HepG2 (cell line): ENCODE measurements around the gene CRAMP1. TPM values are rescaled to one million over a fixed set of nuclear protein-coding genes. Genes with fewer than 3 reads are reported as not detected.

Experiments used
- ATAC-seq: fragments of 200-7000 bp; cut with Tn5 transposase; 3 replicates; pipeline ENCODE4 v1.9.1; 2020; ENCODE audit warnings: mild to moderate bottlenecking, moderate library complexity
- BruUV-seq: library from RNA; stranded (reverse); fragments of 400-500 nt; replicated peaks from 2 replicates; lab custom pipeline; 2021; lab: Mats Ljungman, UMichigan
- CTCF ChIA-PET: fragments of 300-600 bp; formaldehyde crosslinking; extraction: SDS; loops from one replicate; lab custom pipeline; 2021; ENCODE audit warnings: low total read pairs, inconsistent platforms, low intra/inter-chr PET ratio; lab: Yijun Ruan, JAX
- POLR2A ChIA-PET: fragments of 350-600 bp; sonication (Branson Sonifier 250); formaldehyde crosslinking; loops from one replicate; lab custom pipeline; 2020; ENCODE audit warnings: antibody characterized with exemption, inconsistent platforms; lab: Yijun Ruan, JAX
- DNase-seq: peaks from one replicate; pipeline ENCODE4 v3.0.0-alpha.2; 2015; ENCODE audit warnings: low spot score
- FAIRE-seq: peaks from 3 replicates; lab custom pipeline; 2011; peaks lifted over from hg19 to GRCh38; lab: Jason Lieb, UNC
- H2AFZ ChIP-seq: one replicate; pipeline ENCODE4 v1.6.1; 2011; ENCODE audit warnings: low read length, inconsistent platforms
- H3K27ac ChIP-seq: fragments of 300-600 bp; 3 replicates; pipeline ENCODE4 v1.8.0; 2011; ENCODE audit warnings: mixed run types, mild to moderate bottlenecking, mixed read lengths, low read length, inconsistent platforms; ENCODE audit not compliant: insufficient read depth; ENCODE audit errors: extremely low read length
- H3K27me3 ChIP-seq, 2 experiments: fragments of 200-600 bp in 1 of 2; 2 replicates in 1 of 2; 3 replicates in 1 of 2; pipeline versions ENCODE4 v1.6.0 to v1.8.0; 2011; ENCODE audit warnings: low read length in 2 of 2, mild to moderate bottlenecking in 2 of 2, moderate library complexity in 2 of 2, inconsistent platforms in 1 of 2; ENCODE audit not compliant: insufficient read depth in 2 of 2, control insufficient read depth in 1 of 2
- H3K36me3 ChIP-seq, 2 experiments: fragments of 200-600 bp in 1 of 2; replicated peaks in 1 of 2; 2 replicates in 1 of 2; 3 replicates in 1 of 2; pipeline versions ENCODE4 v1.5.1 to v1.8.0; 2011; ENCODE audit warnings: low read length in 2 of 2, inconsistent platforms in 1 of 2; ENCODE audit not compliant: insufficient read depth in 2 of 2, control insufficient read depth in 1 of 2
- H3K4me1 ChIP-seq: 2 replicates; pipeline ENCODE4 v1.5.1; 2012; ENCODE audit warnings: low read length, inconsistent platforms; ENCODE audit not compliant: insufficient read depth
- H3K4me2 ChIP-seq: 2 replicates; pipeline ENCODE4 v1.6.0; 2011; ENCODE audit warnings: low read depth, low read length, inconsistent platforms
- H3K4me3 ChIP-seq, 3 experiments: fragments of 200-600 bp in 1 of 3; sonication (generic), shearing (Covaris generic) in 1 of 3; replicated peaks in 1 of 3; 2 replicates each; pipeline ENCODE4 v1.5.1; 2011 to 2016; ENCODE audit warnings: low read length in 3 of 3, inconsistent platforms in 2 of 3, low read depth in 2 of 3, mild to moderate bottlenecking in 2 of 3, control low read depth in 1 of 3, mixed read lengths in 1 of 3; ENCODE audit not compliant: insufficient read depth in 1 of 3
- H3K79me2 ChIP-seq: one replicate; pipeline ENCODE4 v1.6.1; 2011; ENCODE audit warnings: low read length, inconsistent platforms; ENCODE audit not compliant: insufficient read depth
- H3K9ac ChIP-seq: 2 replicates; pipeline ENCODE4 v1.6.0; 2011; ENCODE audit warnings: mild to moderate bottlenecking, low read depth, low read length, inconsistent platforms; ENCODE audit not compliant: insufficient read depth
- H3K9me3 ChIP-seq: 2 replicates; pipeline ENCODE4 v1.5.1; 2012; ENCODE audit warnings: mild to moderate bottlenecking, low read length
- H4K20me1 ChIP-seq: 2 replicates; pipeline ENCODE4 v1.6.0; 2011; ENCODE audit warnings: inconsistent platforms, mild to moderate bottlenecking, low read length, moderate library complexity; ENCODE audit not compliant: insufficient read depth
- WGBS: methylation state at CpG from one replicate; pipeline ENCODE4 v1.1.6; 2017; ENCODE audit warnings: low lambda C conversion rate; 5-methylcytosine and 5-hydroxymethylcytosine counted together
- in situ Hi-C: cut with HindIII; loops from 2 replicates; pipeline ENCODE4 v1.10.0; 2017; ENCODE audit warnings: low pct_unique_long_range_greater_than_20kb; ENCODE audit not compliant: extremely low pct_ligation_motif_present
- intact Hi-C: fragments of 100-400 bp; cut with micrococcal nuclease; formaldehyde crosslinking; loops from one replicate; pipeline ENCODE4 v1.10.0; 2022; ENCODE audit not compliant: unreplicated experiment
- polyA plus RNA-seq, 8 experiments: library from polyadenylated mRNA; depleted of rRNA in 3 of 8; stranded (reverse) in 7 of 8; unstranded in 1 of 8; fragments of >200 nt; fragmentation: Illumina TruSeq in 4 of 8; extraction: Trizol in 4 of 8; gene quantifications; 2 replicates each; pipeline versions ENCODE4 v1.2.1 to v1.2.3, GENCODE V29; 2011 to 2016; ENCODE audit warnings: low read depth in 4 of 8, missing spikeins in 1 of 8, mixed read lengths in 1 of 8; ENCODE audit not compliant: insufficient read depth in 1 of 8
- total RNA-seq, 5 experiments: library from RNA; depleted of rRNA; stranded (reverse); fragments of >200 nt; fragmentation: Illumina TruSeq; extraction: Trizol; gene quantifications; 2 replicates each; pipeline ENCODE4 v1.2.3, GENCODE V29; 2016; ENCODE audit warnings: low read depth in 1 of 5
- TF ChIP-seq, protein P1 (sequence below): sonication (generic); formaldehyde crosslinking; IDR thresholded peaks from 2 replicates; pipeline ENCODE4 v1.4.0; 2020; ENCODE audit warnings: missing genetic modification reagents
- TF ChIP-seq, protein P2 (sequence below): sonication (generic); formaldehyde crosslinking; IDR thresholded peaks from 2 replicates; pipeline ENCODE4 v1.5.1; 2020; ENCODE audit warnings: missing genetic modification reagents, mild to moderate bottlenecking, borderline replicate concordance
- TF ChIP-seq, protein P3 (sequence below): sonication (generic); formaldehyde crosslinking; IDR thresholded peaks from 2 replicates; pipeline ENCODE4 v1.4.0; 2020; ENCODE audit warnings: mild to moderate bottlenecking, missing genetic modification reagents

CRAMP1 gene
- total and polyA plus RNA-seq, 2 of the 13 experiments (the other 11 are each of a cell fraction or from before 2014, with no cell fraction given): 6.8 to 9.7 TPM

DNA sequence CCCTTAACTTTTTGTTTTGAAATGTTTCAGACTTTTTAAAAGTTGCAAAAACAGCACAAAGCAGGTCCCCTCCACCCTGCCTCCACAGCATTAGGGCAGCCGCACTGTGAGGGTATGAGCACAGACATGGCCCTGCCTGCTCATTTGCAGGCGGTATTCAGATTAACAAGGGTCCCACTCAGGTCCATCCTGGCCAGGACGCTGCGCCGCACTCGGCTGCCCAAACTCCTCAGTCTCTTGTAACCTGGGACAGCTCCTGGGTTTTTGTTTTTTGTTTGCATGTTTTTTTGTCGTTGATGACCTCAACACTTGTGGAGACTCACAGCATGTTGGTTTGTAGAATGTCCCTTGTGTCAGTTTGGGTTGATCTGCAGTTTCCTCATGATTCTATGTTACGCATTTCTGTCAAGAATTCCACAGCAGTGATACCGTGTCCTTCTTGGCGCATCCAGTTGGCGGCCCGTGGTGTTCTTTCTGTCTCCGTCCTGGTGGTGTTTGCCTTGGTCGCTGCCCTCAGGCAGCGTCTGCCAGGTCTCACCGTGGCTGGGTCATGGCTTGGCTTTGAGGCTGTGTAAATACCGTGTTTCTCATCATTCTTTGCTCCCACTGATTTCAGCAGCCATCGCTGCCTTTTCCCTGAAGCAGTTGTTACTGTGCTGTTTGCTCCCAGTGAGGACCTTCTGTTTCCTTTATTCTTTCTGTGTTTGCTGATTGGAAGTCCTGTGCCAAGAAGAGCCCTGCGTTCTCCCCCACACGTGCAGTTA, 18.5 kb downstream of the CRAMP1 start:
- no peak overlapping the region for H3K4me2 ChIP-seq
- no peak for ATAC-seq
- 98% methylated on average over 20 of the region's 20 CpGs for WGBS
- no peak for FAIRE-seq
- H3K79me2 ChIP-seq: peaks cover 25% of the 10 kb centered on the region
- ChIA-PET POLR2A (no interaction called here), CTCF (no interaction called here)
- DNase-seq: no peak
- in situ Hi-C loops: no loop called here
- peaks cover 32 to 84% of the 10 kb centered on the region in 2 experiments for H3K36me3 ChIP-seq
- no peak overlapping the region for H3K4me3 ChIP-seq
- no peaks in the 10 kb centered on the region for H3K4me1 ChIP-seq
- BruUV-seq: no TSS peak
- intact Hi-C loops: no loop called here
- H3K27me3 ChIP-seq: no peaks in the 10 kb centered on the region
- no peak overlapping the region for H3K27ac ChIP-seq
- H3K9me3 ChIP-seq: no peaks in the 10 kb centered on the region
- H2AFZ ChIP-seq: no peak overlapping the region
- H3K9ac ChIP-seq: no peak overlapping the region
- H4K20me1 ChIP-seq: peaks cover 6% of the 10 kb centered on the region
- TF ChIP-seq, protein P1, sequence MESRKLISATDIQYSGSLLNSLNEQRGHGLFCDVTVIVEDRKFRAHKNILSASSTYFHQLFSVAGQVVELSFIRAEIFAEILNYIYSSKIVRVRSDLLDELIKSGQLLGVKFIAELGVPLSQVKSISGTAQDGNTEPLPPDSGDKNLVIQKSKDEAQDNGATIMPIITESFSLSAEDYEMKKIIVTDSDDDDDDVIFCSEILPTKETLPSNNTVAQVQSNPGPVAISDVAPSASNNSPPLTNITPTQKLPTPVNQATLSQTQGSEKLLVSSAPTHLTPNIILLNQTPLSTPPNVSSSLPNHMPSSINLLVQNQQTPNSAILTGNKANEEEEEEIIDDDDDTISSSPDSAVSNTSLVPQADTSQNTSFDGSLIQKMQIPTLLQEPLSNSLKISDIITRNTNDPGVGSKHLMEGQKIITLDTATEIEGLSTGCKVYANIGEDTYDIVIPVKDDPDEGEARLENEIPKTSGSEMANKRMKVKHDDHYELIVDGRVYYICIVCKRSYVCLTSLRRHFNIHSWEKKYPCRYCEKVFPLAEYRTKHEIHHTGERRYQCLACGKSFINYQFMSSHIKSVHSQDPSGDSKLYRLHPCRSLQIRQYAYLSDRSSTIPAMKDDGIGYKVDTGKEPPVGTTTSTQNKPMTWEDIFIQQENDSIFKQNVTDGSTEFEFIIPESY (CRISPR knock-in tag): peak; percentile 75
- TF ChIP-seq, protein P2, sequence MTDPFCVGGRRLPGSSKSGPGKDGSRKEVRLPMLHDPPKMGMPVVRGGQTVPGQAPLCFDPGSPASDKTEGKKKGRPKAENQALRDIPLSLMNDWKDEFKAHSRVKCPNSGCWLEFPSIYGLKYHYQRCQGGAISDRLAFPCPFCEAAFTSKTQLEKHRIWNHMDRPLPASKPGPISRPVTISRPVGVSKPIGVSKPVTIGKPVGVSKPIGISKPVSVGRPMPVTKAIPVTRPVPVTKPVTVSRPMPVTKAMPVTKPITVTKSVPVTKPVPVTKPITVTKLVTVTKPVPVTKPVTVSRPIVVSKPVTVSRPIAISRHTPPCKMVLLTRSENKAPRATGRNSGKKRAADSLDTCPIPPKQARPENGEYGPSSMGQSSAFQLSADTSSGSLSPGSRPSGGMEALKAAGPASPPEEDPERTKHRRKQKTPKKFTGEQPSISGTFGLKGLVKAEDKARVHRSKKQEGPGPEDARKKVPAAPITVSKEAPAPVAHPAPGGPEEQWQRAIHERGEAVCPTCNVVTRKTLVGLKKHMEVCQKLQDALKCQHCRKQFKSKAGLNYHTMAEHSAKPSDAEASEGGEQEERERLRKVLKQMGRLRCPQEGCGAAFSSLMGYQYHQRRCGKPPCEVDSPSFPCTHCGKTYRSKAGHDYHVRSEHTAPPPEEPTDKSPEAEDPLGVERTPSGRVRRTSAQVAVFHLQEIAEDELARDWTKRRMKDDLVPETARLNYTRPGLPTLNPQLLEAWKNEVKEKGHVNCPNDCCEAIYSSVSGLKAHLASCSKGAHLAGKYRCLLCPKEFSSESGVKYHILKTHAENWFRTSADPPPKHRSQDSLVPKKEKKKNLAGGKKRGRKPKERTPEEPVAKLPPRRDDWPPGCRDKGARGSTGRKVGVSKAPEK (CRISPR knock-in tag): no peak
- TF ChIP-seq, protein P3, sequence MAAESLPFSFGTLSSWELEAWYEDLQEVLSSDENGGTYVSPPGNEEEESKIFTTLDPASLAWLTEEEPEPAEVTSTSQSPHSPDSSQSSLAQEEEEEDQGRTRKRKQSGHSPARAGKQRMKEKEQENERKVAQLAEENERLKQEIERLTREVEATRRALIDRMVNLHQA (CRISPR knock-in tag): no peak
- TF ChIP-seq, all 625 proteins: peak for 1
